ENCODE measurements around the gene IKBKE.

Gene IKBKE

DNA sequence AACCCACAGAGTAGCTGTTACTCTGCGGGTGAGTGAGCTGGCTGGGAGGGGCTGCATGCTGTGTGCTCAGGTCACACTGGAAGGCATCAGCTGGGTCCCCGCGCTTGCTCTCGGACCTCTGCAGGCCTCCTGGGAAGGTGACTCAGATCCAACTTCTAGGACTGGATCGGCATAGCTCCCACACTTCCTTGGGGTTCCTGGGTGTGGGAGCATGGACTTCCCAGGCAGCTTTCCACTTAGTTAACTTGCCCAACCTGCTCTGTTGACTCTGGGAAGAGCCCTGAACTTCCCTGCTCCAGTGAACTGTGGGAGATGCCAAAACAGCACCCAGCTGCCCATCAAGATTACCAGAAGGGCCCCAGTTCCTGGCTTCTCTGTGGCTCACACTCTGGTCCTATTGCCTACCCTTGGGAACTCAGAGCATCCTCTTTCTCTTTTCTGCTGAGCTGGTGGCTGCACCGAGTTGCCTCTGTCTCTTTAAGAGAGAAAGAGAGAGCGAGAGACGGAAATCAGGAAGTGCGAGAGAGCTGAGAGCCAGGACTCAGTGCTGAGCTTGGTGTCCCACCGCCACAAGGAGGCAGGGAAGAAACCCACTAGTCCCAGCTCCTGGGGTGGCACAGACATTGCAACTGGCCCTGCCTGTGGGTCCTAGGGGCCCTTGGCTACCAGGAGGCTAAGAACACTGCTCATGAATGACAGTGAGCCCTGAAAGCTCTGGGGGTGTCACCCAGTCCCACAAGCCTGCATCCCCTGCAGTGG lies at the start of gene IKBKE:
IKBKE (plus strand) TSS at position 544 of the 759 bp plus-strand sequence. CDS start 2,752 bp downstream, outside the sequence.
- DNase-seq = peak; percentile 74

GRCh38 chr1:206421616-206422340 lies 48.5 kb upstream of the IKBKE start:
- no peak for DNase-seq

GRCh38 chr1:206422525-206422924 lies 47.8 kb upstream of the IKBKE start:
- no peak for DNase-seq

- DNase-seq = no peak
Observed at GRCh38 chr1:206427291-206427690, 43.0 kb upstream of the IKBKE start.

GRCh38 chr1:206429421-206429820 lies 40.9 kb upstream of the IKBKE start:
- no peak for DNase-seq

GRCh38 chr1:206430031-206430983 lies 40.0 kb upstream of the IKBKE start:
- DNase-seq = peak; percentile 61

- DNase-seq = no peak
Observed at GRCh38 chr1:206435445-206435844, 34.8 kb upstream of the IKBKE start.

DNA sequence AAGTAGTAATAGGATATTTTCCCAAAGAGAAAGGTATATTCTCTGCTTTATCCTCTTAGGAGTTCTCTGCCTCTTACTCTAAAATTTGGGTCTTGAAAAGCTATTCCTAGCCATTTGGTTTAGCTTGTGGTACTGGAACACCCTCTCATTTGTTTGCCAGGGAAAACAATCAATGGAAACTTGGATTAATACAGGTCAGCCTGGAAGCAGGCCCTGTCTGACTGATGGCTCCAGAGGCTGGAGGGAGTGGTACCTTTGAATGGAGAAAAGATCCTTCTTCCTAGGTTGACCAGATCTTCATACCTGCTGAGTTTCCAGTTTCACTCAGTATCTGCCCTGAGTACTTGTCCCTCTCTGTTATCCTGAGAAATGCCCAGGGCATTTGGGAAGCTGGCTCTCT lies 31.7 kb upstream of the IKBKE start:
- no peak for DNase-seq

DNA sequence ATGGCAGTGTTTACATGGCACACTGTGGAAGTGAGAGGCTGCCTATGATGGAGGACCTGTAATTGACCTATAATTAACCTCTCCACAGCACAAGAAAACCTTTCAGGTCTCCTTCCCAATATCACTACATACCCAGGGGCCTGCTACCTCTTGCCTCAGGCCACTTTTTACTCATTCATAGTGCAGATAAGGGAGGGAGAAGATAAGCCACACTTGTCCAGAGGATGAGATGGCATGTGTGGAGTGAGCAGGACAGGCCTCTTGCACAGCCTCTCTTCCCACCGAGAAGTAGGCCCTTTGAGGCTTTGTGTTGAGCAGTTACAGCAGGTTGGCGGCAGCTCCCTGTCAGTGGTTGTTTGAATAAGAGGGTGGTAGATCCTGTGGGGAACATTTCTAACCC lies 31.1 kb upstream of the IKBKE start:
- DNase-seq = no peak

DNA sequence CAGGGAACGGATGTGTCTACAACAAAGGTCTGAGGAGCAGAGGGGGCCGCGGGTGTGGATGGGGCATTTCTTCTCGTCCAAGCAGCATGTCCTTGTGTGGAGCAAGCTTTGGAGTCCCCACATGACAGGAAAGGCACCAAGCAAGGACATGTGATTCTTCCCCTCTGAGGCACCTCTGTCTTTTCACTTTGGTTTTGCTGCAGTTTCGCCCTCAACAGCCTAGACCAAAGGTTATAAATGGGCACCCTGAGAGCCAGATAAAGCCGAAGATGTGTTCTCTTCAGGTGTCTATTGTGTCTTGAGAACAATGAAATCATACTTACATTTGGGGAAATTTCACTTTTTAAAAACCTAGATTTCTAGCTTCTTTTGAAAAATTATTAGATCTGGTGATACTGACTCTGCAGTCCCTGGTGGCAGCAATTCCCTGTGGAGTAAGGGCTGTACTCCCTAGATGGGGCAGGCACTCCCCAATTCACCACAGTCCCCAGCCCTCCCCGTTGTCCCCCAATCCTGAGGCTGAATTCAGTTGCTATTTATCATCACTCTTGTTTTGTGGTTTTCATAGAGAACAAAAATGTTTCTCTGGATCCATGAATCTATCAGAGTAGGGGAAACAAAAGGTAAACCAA lies 28.8 kb upstream of the IKBKE start:
- DNase-seq = no peak

GRCh38 chr1:206442101-206442500 lies 28.2 kb upstream of the IKBKE start:
- DNase-seq = peak; percentile 58

DNA sequence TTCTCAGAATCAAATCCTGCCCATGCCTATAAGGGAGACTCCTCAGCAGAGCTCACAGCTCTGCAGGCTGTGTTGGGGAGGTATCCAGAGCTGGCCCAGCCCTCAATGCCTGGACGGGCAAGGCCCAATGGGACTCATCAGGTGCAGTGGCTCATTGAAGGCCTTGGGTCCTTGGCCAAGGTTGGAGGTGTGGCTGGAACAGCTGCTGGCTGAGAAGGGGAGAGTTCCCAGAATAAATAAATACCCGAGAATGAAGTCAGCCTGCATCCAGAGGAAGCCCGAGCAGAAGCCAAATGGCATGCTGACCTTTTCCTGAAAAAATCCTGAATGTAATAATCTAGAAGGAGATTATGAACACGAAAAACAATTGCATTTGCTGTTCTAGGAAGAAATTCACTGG lies 25.2 kb upstream of the IKBKE start:
- DNase-seq = peak; percentile 32

GRCh38 chr1:206445911-206446356 lies 24.3 kb upstream of the IKBKE start:
- no peak for DNase-seq

DNA sequence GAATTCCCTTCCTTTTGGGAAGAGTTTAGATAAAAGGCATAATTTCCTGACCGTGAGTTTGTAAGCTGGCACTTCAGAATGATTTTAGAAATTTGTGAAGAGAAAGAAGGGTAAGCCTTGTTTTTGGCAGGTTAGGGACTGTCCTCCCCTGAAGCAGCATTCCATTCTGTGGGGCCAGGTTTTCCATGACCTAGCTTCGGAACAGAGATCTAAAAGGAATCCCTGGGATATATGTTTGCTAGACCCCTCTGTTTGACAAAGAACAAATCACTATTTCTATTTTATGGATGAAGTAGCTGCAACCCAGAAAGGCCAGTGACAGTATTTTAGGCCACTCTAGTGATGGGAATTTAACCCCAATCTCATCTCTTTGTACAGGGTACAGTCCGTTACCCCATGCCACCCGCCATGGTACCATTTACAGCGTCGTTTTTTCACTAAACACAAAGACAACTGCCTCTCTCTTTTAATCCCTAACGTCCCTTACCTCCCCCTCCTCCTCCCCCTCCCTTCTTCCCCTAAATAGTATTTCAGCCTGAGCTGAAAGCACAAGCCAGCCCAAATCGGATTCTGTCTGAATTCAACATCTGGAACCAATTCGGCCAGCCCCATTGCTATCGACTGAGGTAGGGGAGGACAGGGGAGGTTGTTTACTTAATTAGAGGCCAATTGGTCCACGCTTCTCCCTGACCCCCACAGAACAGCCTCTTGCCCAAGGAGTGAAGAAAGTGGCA lies 23.4 kb upstream of the IKBKE start:
- peak; percentile 28 for DNase-seq

GRCh38 chr1:206447422-206447765 lies 22.9 kb upstream of the IKBKE start:
- DNase-seq = no peak

DNA sequence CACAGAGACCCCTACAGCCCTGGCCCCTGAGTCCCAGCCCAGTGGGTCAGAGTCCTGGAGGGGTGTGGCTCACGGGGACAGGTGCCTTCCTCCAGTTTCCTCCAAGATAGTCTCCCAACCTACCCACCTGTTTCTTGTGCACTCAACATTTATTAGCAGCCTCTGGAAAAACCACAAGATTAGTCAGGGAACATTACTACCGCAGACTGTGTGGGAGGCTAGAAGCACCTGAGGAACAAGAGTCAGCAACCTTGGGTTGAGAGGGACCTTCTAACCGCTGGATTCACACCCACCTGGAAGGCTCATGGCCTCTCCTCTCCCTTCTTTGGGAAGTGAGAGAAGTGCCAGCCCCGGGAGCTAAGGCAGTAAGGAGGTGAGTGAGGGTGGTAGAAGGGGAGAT lies 22.5 kb upstream of the IKBKE start:
- no peak for DNase-seq

DNA sequence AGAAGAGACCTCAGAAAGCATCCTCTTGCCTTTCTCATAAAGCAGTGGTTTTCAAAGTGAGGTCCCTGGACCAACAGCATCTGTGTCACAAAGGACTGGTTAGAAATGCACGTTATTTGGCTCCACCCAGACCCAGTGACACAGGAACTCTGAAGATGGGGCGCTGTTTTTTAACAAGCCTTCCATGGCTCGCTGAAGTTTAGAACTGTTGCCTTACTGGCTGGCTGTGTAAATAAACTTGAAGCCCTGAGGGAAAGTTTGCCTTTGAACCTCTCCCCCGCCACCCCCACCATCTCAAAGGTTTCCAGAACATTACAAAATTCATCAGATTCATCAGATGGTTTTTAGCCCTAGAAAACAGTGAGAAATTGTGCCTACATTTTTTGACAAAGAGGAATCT lies 21.8 kb upstream of the IKBKE start:
- DNase-seq = no peak

GRCh38 chr1:206449565-206449964 lies 20.7 kb upstream of the IKBKE start:
- peak; percentile 33 for DNase-seq

DNA sequence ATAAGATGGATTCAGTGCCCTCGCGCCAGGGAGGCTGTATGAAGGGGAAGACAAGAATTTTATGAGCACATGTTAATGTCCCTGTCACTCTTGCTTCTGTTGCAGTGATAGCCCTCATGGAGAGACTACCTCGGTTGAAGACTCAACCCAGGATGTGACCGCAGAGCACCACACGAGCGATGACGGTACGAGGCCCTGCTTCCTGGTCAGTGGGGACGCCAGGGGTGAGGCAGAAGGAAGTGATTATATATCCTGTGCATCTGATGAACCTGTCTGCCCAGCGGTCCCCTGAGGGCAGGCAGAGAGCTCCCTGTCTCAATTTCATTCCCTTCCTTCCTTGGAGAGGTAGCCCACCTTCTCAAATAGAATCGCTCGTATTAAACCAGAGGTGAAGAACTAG lies 20.0 kb upstream of the IKBKE start:
- DNase-seq = no peak

DNA sequence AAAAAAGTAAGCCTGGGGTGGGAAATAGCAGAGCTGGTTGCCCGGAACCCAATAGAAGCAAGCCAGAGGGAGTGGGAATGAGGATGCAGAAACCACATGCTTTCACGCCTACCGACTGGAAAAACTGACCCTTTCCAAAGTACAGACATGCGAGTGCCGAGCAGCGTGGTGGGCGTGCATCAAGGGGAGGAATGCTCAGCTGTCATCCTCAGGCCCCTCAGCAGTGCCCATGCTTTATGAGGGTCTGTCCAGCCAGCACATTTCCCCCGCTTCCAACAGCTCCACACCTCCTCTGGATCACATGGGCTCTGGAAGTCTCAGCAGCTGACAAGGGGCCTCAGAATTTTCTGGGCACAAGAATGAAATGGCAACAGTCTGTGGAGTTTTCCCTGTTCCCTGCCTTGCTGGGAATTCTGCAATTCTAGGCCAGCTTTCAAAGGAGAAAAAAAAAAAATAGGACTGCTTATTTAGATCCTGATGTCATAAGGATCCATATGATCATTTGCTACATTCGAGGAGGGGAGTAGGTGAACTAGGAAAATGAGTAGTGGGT lies 19.1 kb upstream of the IKBKE start:
- DNase-seq = no peak

DNA sequence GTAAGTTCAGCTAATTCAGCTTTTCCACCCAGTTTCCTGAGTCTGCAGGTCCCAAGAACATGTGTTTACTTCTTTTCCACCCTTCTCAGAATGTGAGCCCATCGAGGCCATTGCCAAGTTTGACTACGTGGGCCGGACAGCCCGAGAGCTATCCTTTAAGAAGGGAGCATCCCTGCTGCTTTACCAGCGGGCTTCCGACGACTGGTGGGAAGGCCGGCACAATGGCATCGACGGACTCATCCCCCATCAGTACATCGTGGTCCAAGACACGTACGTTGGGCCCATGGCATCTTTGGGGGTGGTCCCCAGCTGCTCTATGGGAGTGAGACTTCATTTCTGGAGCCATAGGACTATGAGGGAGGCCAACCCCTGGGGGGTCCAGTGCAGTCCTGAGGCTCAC lies 17.2 kb upstream of the IKBKE start:
- DNase-seq = no peak

GRCh38 chr1:206455289-206455665 lies 15.0 kb upstream of the IKBKE start:
- DNase-seq = no peak
